Urinary bladder (tissue), 4 donors: ENCODE data around the gene MALRD1. TPM values are rescaled to one million over a fixed set of nuclear protein-coding genes. Genes with fewer than 3 reads are reported as not detected.

Experiments
- DNase-seq: peaks from one replicate; pipeline ENCODE4 v3.0.0-alpha.2; 2015; ENCODE audit errors: extremely low spot score
- H3K27ac ChIP-seq: one replicate; pipeline ENCODE4 v1.5.1; 2013; ENCODE audit warnings: low read depth, mild to moderate bottlenecking, moderate library complexity
- H3K36me3 ChIP-seq: one replicate; pipeline ENCODE4 v1.6.1; 2013; ENCODE audit warnings: mild to moderate bottlenecking, moderate library complexity; ENCODE audit not compliant: insufficient read depth
- H3K4me1 ChIP-seq: one replicate; pipeline ENCODE4 v1.6.1; 2013; ENCODE audit warnings: mild to moderate bottlenecking, moderate library complexity; ENCODE audit not compliant: insufficient read depth
- H3K4me3 ChIP-seq: one replicate; pipeline ENCODE4 v1.5.1; 2013; ENCODE audit warnings: low read depth, low read length
- WGBS: extraction: QIAGEN DNeasy Blood & Tissue Kit; methylation state at CpG from one replicate; pipeline ENCODE4 v1.1.7; 2013; 5-methylcytosine and 5-hydroxymethylcytosine counted together
- polyA plus RNA-seq: library from polyadenylated mRNA; stranded (reverse); fragments of 200-250 nt; gene quantifications from one replicate; pipeline ENCODE4 v1.2.3, GENCODE V29; 2013
- total RNA-seq: library from RNA; depleted of rRNA; stranded (reverse); fragments of >200 nt; gene quantifications from one replicate; pipeline ENCODE4 v1.2.3, GENCODE V29; 2014
- donor health status: healthy with polysubstance abuse.
- donor health status: healthy.

MALRD1 gene
- total and polyA plus RNA-seq, 2 donors = 0.52 to 13.8 TPM

GRCh38 chr10:19570991-19571390, 522.4 kb downstream of the MALRD1 start:
- Histone ChIP-seq H3K36me3 (no peaks in the 10 kb centered on the region), H3K27ac (no peak overlapping the region), H3K4me3 (no peak overlapping the region), H3K4me1 (no peaks in the 10 kb centered on the region)
- WGBS = 22% methylated on average over 1 of the region's 1 CpG
- DNase-seq = no peak

- Histone ChIP-seq H3K27ac (no peak overlapping the region), H3K4me1 (no peaks in the 10 kb centered on the region), H3K4me3 (no peak overlapping the region), H3K36me3 (no peaks in the 10 kb centered on the region)
- no peak for DNase-seq
- 69% methylated on average over 4 of the region's 4 CpGs for WGBS
Measured at GRCh38 chr10:19572056-19572455, 523.5 kb downstream of the MALRD1 start.

GRCh38 chr10:19576576-19576975, 528.0 kb downstream of the MALRD1 start:
- no peaks in the 10 kb centered on the region for H3K4me1 ChIP-seq
- 79% methylated on average over 3 of the region's 3 CpGs for WGBS
- DNase-seq = no peak
- H3K4me3 ChIP-seq = no peak overlapping the region
- H3K27ac ChIP-seq = no peak overlapping the region
- H3K36me3 ChIP-seq = no peaks in the 10 kb centered on the region

GRCh38 chr10:19577381-19577780, 528.8 kb downstream of the MALRD1 start:
- Histone ChIP-seq H3K36me3 (no peaks in the 10 kb centered on the region), H3K4me1 (no peaks in the 10 kb centered on the region), H3K4me3 (no peak overlapping the region), H3K27ac (no peak overlapping the region)
- WGBS = 79% methylated on average over 2 of the region's 2 CpGs
- no peak for DNase-seq

GRCh38 chr10:19577807-19578206, 529.2 kb downstream of the MALRD1 start:
- 38% methylated on average over 1 of the region's 1 CpG for WGBS
- H3K4me1 ChIP-seq = no peaks in the 10 kb centered on the region
- H3K27ac ChIP-seq = no peak overlapping the region
- DNase-seq = no peak
- H3K36me3 ChIP-seq = no peaks in the 10 kb centered on the region
- H3K4me3 ChIP-seq = no peak overlapping the region

- no peak for DNase-seq
- Histone ChIP-seq H3K36me3 (no peaks in the 10 kb centered on the region), H3K4me3 (no peak overlapping the region), H3K27ac (no peak overlapping the region), H3K4me1 (no peaks in the 10 kb centered on the region)
- 88% methylated on average over 6 of the region's 6 CpGs for WGBS
Measured at GRCh38 chr10:19578571-19578970, 530.0 kb downstream of the MALRD1 start.

- WGBS = 78% methylated on average over 7 of the region's 7 CpGs
- H3K27ac ChIP-seq = no peak overlapping the region
- no peak for DNase-seq
- H3K36me3 ChIP-seq = no peaks in the 10 kb centered on the region
- no peak overlapping the region for H3K4me3 ChIP-seq
- H3K4me1 ChIP-seq = no peaks in the 10 kb centered on the region
Measured at GRCh38 chr10:19579761-19580545, 531.4 kb downstream of the MALRD1 start.

- Histone ChIP-seq H3K4me1 (no peaks in the 10 kb centered on the region), H3K4me3 (no peak overlapping the region), H3K36me3 (no peaks in the 10 kb centered on the region), H3K27ac (no peak overlapping the region)
- WGBS = 82% methylated on average over 1 of the region's 1 CpG
- DNase-seq = no peak
Measured at GRCh38 chr10:19580691-19581090, 532.1 kb downstream of the MALRD1 start.

- DNase-seq = no peak
- Histone ChIP-seq H3K4me3 (no peak overlapping the region), H3K4me1 (no peaks in the 10 kb centered on the region), H3K36me3 (no peaks in the 10 kb centered on the region), H3K27ac (no peak overlapping the region)
- 79% methylated on average over 8 of the region's 8 CpGs for WGBS
Measured at GRCh38 chr10:19588608-19589007, 540.0 kb downstream of the MALRD1 start.

GRCh38 chr10:19592276-19592675, 543.7 kb downstream of the MALRD1 start:
- WGBS = 96% methylated on average over 5 of the region's 5 CpGs
- no peak for DNase-seq
- Histone ChIP-seq H3K27ac (no peak overlapping the region), H3K4me3 (no peak overlapping the region), H3K36me3 (no peaks in the 10 kb centered on the region), H3K4me1 (no peaks in the 10 kb centered on the region)

- DNase-seq = no peak
- 92% methylated on average over 9 of the region's 9 CpGs for WGBS
- Histone ChIP-seq H3K27ac (no peak overlapping the region), H3K4me1 (no peaks in the 10 kb centered on the region), H3K36me3 (no peaks in the 10 kb centered on the region), H3K4me3 (no peak overlapping the region)
Measured at GRCh38 chr10:19595212-19595845, 546.7 kb downstream of the MALRD1 start.

GRCh38 chr10:19605806-19606205, 557.2 kb downstream of the MALRD1 start:
- WGBS = 96% methylated on average over 2 of the region's 2 CpGs

GRCh38 chr10:19606968-19607367, 558.4 kb downstream of the MALRD1 start:
- H3K4me3 ChIP-seq = no peak overlapping the region
- no peaks in the 10 kb centered on the region for H3K36me3 ChIP-seq
- H3K4me1 ChIP-seq = no peaks in the 10 kb centered on the region
- DNase-seq = no peak
- no peak overlapping the region for H3K27ac ChIP-seq
- 89% methylated on average over 4 of the region's 4 CpGs for WGBS

More at GRCh38 chr10:19605806-19606205, 557.2 kb downstream of the MALRD1 start:
- DNase-seq = no peak
- no peak overlapping the region for H3K27ac ChIP-seq
- no peak overlapping the region for H3K4me3 ChIP-seq
- no peaks in the 10 kb centered on the region for H3K4me1 ChIP-seq
- H3K36me3 ChIP-seq = no peaks in the 10 kb centered on the region

GRCh38 chr10:19611775-19612174, 563.2 kb downstream of the MALRD1 start:
- no peak for DNase-seq
- Histone ChIP-seq H3K36me3 (no peaks in the 10 kb centered on the region), H3K4me1 (no peaks in the 10 kb centered on the region), H3K27ac (no peak overlapping the region), H3K4me3 (no peak overlapping the region)
